HepG2 (cell line): ENCODE results near the gene BAZ1A. TPM values are rescaled to one million over a fixed set of nuclear protein-coding genes. Genes with fewer than 3 reads are reported as not detected.

Source experiments
- CBX5 ChIP-seq: sonication (generic); formaldehyde crosslinking; IDR thresholded peaks from 2 replicates; pipeline ENCODE4 v1.4.0; 2020; ENCODE audit warnings: missing genetic modification reagents, borderline replicate concordance
- FOXJ3 ChIP-seq: sonication (generic); formaldehyde crosslinking; IDR thresholded peaks from 2 replicates; pipeline ENCODE4 v1.4.0; 2020; ENCODE audit warnings: missing genetic modification reagents, mild to moderate bottlenecking, borderline replicate concordance
- FOXK2 ChIP-seq: fragments of 450-650 bp; IDR thresholded peaks from 2 replicates; pipeline ENCODE4 v1.6.1; 2016
- HNRNPH1 ChIP-seq: fragments of 200-400 bp; formaldehyde crosslinking; optimal IDR thresholded peaks from 2 replicates; pipeline ENCODE3; 2017; ENCODE audit warnings: mild to moderate bottlenecking, low read depth, low read length
- HNRNPL ChIP-seq: fragments of 200-400 bp; formaldehyde crosslinking; IDR thresholded peaks from 2 replicates; pipeline ENCODE4 v1.6.1; 2017; ENCODE audit warnings: mild to moderate bottlenecking, low read depth, low read length
- NFYB ChIP-seq: sonication (generic); formaldehyde crosslinking; IDR thresholded peaks from 2 replicates; pipeline ENCODE4 v1.4.0; 2020; ENCODE audit warnings: missing genetic modification reagents
- RCOR2 ChIP-seq: IDR thresholded peaks from 2 replicates; pipeline ENCODE4 v1.6.1; 2016; ENCODE audit warnings: missing biosample characterization, missing genetic modification reagents
- REXO4 ChIP-seq: sonication (generic); formaldehyde crosslinking; IDR thresholded peaks from 2 replicates; pipeline ENCODE4 v1.8.0; 2022; ENCODE audit warnings: missing genetic modification reagents, mild to moderate bottlenecking, borderline replicate concordance
- SMAD3 ChIP-seq: sonication (generic); formaldehyde crosslinking; IDR thresholded peaks from 2 replicates; pipeline ENCODE4 v1.4.0; 2020; ENCODE audit warnings: missing genetic modification reagents
- SPEN ChIP-seq: sonication (generic); formaldehyde crosslinking; IDR thresholded peaks from 2 replicates; pipeline ENCODE4 v1.5.1; 2020; ENCODE audit warnings: low read depth, mild to moderate bottlenecking, missing genetic modification reagents
- SRY ChIP-seq: sonication (generic); formaldehyde crosslinking; IDR thresholded peaks from 2 replicates; pipeline ENCODE4 v1.8.0; 2022; ENCODE audit warnings: mild to moderate bottlenecking, missing genetic modification reagents
- XRCC5 ChIP-seq: fragments of 200-400 bp; formaldehyde crosslinking; optimal IDR thresholded peaks from 2 replicates; pipeline ENCODE3; 2017; ENCODE audit warnings: mild to moderate bottlenecking, low read length
- ZFP37 ChIP-seq: sonication (generic); formaldehyde crosslinking; IDR thresholded peaks from 2 replicates; pipeline ENCODE4 v1.4.0; 2020; ENCODE audit warnings: missing genetic modification reagents, borderline replicate concordance
- ZFP62 ChIP-seq: sonication (generic); formaldehyde crosslinking; IDR thresholded peaks from 2 replicates; pipeline ENCODE4 v1.4.0; 2020; ENCODE audit warnings: missing genetic modification reagents
- ZNF205 ChIP-seq: IDR thresholded peaks from 2 replicates; pipeline ENCODE4 v1.6.1; 2018; ENCODE audit warnings: missing biosample characterization, missing genetic modification reagents
- ZNF326 ChIP-seq: sonication (generic); formaldehyde crosslinking; IDR thresholded peaks from 2 replicates; pipeline ENCODE4 v1.4.0; 2020; ENCODE audit warnings: missing genetic modification reagents, borderline replicate concordance
- ZNF446 ChIP-seq: sonication (generic); formaldehyde crosslinking; IDR thresholded peaks from 2 replicates; pipeline ENCODE4 v1.5.0; 2020; ENCODE audit warnings: mild to moderate bottlenecking, missing genetic modification reagents
- ZNF510 ChIP-seq: sonication (generic); formaldehyde crosslinking; IDR thresholded peaks from 2 replicates; pipeline ENCODE4 v1.4.0; 2020; ENCODE audit warnings: low read depth, mild to moderate bottlenecking, missing genetic modification reagents
- ZNF75D ChIP-seq: sonication (generic); formaldehyde crosslinking; IDR thresholded peaks from 2 replicates; pipeline ENCODE4 v1.8.1; 2023; ENCODE audit warnings: missing genetic modification reagents, mild to moderate bottlenecking, borderline replicate concordance
- ZNF777 ChIP-seq: sonication (generic); formaldehyde crosslinking; IDR thresholded peaks from 2 replicates; pipeline ENCODE4 v1.4.0; 2020; ENCODE audit warnings: missing genetic modification reagents
- polyA plus RNA-seq, 8 experiments: library from polyadenylated mRNA; depleted of rRNA in 3 of 8; stranded (reverse) in 7 of 8; unstranded in 1 of 8; fragments of >200 nt; fragmentation: Illumina TruSeq in 4 of 8; extraction: Trizol in 4 of 8; gene quantifications; 2 replicates each; pipeline versions ENCODE4 v1.2.1 to v1.2.3, GENCODE V29; 2011 to 2016; ENCODE audit warnings: low read depth in 4 of 8, missing spikeins in 1 of 8, mixed read lengths in 1 of 8; ENCODE audit not compliant: insufficient read depth in 1 of 8
- total RNA-seq, 5 experiments: library from RNA; depleted of rRNA; stranded (reverse); fragments of >200 nt; fragmentation: Illumina TruSeq; extraction: Trizol; gene quantifications; 2 replicates each; pipeline ENCODE4 v1.2.3, GENCODE V29; 2016; ENCODE audit warnings: low read depth in 1 of 5
- TF ChIP-seq, protein P1 (sequence below): IDR thresholded peaks from 2 replicates; pipeline ENCODE4 v1.6.1; 2018; ENCODE audit warnings: missing genetic modification reagents
- TF ChIP-seq, protein P2 (sequence below): sonication (generic); formaldehyde crosslinking; IDR thresholded peaks from 2 replicates; pipeline ENCODE4 v1.4.0; 2020; ENCODE audit warnings: missing genetic modification reagents, mild to moderate bottlenecking, borderline replicate concordance
- TF ChIP-seq, protein P3 (sequence below): IDR thresholded peaks from 2 replicates; pipeline ENCODE4 v1.6.1; 2016; ENCODE audit warnings: missing genetic modification reagents, missing compliant biosample characterization
- TF ChIP-seq, protein P4 (sequence below): sonication (generic); formaldehyde crosslinking; IDR thresholded peaks from 2 replicates; pipeline ENCODE4 v1.8.0; 2022; ENCODE audit warnings: mild to moderate bottlenecking, missing genetic modification reagents; ENCODE audit not compliant: insufficient replicate concordance

Gene BAZ1A
- total and polyA plus RNA-seq, 2 of the 13 experiments (the other 11 are each of a cell fraction or from before 2014, with no cell fraction given): 20.9 to 56.8 TPM

DNA sequence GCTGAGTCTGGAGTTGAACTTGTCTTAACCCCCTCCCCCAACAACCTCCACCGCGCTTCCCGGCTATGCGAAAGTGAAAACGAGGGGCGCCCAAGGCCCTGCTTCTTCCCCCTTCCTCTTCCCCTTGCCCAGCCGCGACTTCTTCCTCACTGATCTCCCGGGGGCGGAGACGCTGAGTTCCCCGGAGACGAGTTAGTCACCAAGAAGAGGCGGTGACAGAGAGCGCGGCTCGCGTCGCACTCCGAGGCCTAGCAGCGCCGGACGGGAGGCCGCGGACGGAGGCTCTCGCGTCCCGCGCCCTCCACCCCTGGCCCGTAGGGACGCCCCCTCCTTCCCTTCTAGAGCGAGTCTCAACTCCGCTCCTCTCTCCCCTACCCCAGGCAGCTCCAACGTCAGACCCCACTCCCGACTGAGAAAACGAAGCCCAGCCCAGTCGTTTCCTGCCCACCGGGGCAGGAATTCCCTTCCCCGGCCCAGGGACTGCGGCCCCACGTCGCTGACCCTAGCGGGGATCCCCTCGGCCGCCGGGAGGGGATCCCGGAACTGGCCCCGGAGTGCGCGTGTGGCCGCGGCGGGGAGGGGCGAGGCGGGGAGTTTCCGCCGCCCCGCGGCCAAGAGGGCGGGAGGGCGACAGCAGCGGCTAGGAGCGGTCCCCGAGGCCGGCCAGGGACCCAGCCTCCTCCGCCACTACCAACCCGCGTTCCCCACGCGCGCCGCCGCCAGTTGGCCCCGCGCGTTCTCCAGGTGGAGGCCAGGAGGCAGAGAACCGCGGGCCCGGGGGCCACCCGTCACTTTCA, 1.4 kb downstream of the BAZ1A start (continued):
- no peak; the same call in 1 of the 2 replicates for TF ChIP-seq ZFP37 (CRISPR knock-in tag)
- TF ChIP-seq ZNF326: no peak; the same call in 1 of the 2 replicates
- TF ChIP-seq, protein P1, sequence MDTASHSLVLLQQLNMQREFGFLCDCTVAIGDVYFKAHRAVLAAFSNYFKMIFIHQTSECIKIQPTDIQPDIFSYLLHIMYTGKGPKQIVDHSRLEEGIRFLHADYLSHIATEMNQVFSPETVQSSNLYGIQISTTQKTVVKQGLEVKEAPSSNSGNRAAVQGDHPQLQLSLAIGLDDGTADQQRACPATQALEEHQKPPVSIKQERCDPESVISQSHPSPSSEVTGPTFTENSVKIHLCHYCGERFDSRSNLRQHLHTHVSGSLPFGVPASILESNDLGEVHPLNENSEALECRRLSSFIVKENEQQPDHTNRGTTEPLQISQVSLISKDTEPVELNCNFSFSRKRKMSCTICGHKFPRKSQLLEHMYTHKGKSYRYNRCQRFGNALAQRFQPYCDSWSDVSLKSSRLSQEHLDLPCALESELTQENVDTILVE (CRISPR knock-in tag): peak; percentile 90
- TF ChIP-seq SMAD3 (CRISPR knock-in tag): peak; percentile 51; the same call in 1 of the 2 replicates
- no peak for TF ChIP-seq FOXJ3
- peak; percentile 89 for TF ChIP-seq SPEN (CRISPR knock-in tag)
- TF ChIP-seq XRCC5: peak; percentile 59
- TF ChIP-seq CBX5 (CRISPR knock-in tag): peak; percentile 79; the same call in 1 of the 2 replicates
- peak; percentile 39 for TF ChIP-seq HNRNPH1
- peak; percentile 98; the same call in 1 of the 2 replicates for TF ChIP-seq ZNF510
- TF ChIP-seq FOXK2: no peak
- TF ChIP-seq REXO4 (CRISPR knock-in tag): peak; percentile 92
- 0 out of 2 replicates have a peak, but pooled peaks have one; percentile 79 for TF ChIP-seq ZFP62
- TF ChIP-seq ZNF75D (CRISPR knock-in tag): peak; percentile 96; the same call in 1 of the 2 replicates
- TF ChIP-seq ZNF777: peak; percentile 79
- TF ChIP-seq NFYB (CRISPR knock-in tag): no peak
- TF ChIP-seq, protein P2, sequence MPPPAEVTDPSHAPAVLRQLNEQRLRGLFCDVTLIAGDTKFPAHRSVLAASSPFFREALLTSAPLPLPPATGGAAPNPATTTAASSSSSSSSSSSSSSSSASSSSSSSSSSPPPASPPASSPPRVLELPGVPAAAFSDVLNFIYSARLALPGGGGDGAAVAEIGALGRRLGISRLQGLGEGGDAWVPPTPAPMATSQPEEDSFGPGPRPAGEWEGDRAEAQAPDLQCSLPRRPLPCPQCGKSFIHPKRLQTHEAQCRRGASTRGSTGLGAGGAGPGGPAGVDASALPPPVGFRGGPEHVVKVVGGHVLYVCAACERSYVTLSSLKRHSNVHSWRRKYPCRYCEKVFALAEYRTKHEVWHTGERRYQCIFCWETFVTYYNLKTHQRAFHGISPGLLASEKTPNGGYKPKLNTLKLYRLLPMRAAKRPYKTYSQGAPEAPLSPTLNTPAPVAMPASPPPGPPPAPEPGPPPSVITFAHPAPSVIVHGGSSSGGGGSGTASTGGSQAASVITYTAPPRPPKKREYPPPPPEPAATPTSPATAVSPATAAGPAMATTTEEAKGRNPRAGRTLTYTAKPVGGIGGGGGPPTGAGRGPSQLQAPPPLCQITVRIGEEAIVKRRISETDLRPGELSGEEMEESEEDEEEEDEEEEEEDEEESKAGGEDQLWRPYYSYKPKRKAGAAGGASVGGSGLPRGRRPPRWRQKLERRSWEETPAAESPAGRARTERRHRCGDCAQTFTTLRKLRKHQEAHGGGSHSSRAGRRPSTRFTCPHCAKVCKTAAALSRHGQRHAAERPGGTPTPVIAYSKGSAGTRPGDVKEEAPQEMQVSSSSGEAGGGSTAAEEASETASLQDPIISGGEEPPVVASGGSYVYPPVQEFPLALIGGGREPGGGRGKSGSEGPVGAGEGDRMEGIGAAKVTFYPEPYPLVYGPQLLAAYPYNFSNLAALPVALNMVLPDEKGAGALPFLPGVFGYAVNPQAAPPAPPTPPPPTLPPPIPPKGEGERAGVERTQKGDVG (CRISPR knock-in tag): peak; percentile 96
- TF ChIP-seq ZNF446 (CRISPR knock-in tag): peak; percentile 92; the same call in 1 of the 2 replicates
- TF ChIP-seq, protein P3, sequence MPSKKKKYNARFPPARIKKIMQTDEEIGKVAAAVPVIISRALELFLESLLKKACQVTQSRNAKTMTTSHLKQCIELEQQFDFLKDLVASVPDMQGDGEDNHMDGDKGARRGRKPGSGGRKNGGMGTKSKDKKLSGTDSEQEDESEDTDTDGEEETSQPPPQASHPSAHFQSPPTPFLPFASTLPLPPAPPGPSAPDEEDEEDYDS: peak; percentile 62
- TF ChIP-seq RCOR2: 0 out of 2 replicates have a peak, but pooled peaks have one; percentile 31
- TF ChIP-seq, protein P4, sequence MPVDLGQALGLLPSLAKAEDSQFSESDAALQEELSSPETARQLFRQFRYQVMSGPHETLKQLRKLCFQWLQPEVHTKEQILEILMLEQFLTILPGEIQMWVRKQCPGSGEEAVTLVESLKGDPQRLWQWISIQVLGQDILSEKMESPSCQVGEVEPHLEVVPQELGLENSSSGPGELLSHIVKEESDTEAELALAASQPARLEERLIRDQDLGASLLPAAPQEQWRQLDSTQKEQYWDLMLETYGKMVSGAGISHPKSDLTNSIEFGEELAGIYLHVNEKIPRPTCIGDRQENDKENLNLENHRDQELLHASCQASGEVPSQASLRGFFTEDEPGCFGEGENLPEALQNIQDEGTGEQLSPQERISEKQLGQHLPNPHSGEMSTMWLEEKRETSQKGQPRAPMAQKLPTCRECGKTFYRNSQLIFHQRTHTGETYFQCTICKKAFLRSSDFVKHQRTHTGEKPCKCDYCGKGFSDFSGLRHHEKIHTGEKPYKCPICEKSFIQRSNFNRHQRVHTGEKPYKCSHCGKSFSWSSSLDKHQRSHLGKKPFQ (CRISPR knock-in tag): peak; percentile 74
- TF ChIP-seq HNRNPL: no peak
- TF ChIP-seq SRY (CRISPR knock-in tag): peak; percentile 95
- TF ChIP-seq ZNF205: peak; percentile 77
